Measurements from ENCODE around the gene ADRA2B. TPM values are rescaled to one million over a fixed set of nuclear protein-coding genes. Genes with fewer than 3 reads are reported as not detected.

ADRA2B gene
- total RNA-seq, 1 experiment from 2014 or later: 2.7 TPM

DNA sequence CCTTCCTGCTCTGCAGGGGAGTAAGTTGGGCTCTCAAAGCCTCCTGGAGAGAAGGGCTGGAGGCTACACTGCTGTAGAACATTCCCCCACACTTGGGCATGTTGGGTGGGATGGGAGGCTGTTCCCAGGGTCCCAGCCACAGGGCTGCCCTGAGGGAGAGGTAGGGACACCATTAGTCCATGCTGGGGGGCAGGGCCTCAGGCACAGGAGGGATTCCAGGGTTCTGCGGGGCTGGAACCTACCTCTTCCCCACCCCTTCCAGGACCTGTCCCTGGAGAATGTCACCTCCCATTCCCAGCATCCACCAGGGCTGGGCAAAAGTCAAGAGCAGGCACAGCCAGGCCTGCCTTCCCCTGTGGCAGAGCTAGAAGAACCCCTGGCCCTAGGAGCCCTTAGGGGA lies 6.9 kb upstream of the ADRA2B start:
- H3K27me3 Mint-ChIP-seq (ENCODE audit: low read depth): peaks cover 49% of the 10 kb centered on the region
- Histone ChIP-seq H3K9ac (ENCODE audit: extremely low read depth, insufficient read length, low read length) (no peak overlapping the region), H3K23me2 (ENCODE audit: insufficient read length, low read depth, low read length, poor library complexity, severe bottlenecking) (no peaks in the 10 kb centered on the region), H3K79me2 (ENCODE audit: insufficient read depth, low read length) (no peaks in the 10 kb centered on the region), H2AK5ac (ENCODE audit: insufficient read length, low read length) (no peak overlapping the region), H4K91ac (ENCODE audit: insufficient read length, low read depth, low read length) (no peak overlapping the region), H2BK15ac (ENCODE audit: low read depth, low read length) (no peak overlapping the region), H3K23ac (ENCODE audit: insufficient read length, low read depth, low read length) (no peak overlapping the region), H2BK5ac (ENCODE audit: insufficient read length, low read length) (no peak overlapping the region), H4K5ac (ENCODE audit: insufficient read length, low read depth, low read length) (no peak overlapping the region), H3T11ph (ENCODE audit: low read length) (no peak overlapping the region), H3K4me1 (ENCODE audit: insufficient read depth, low read length) (no peaks in the 10 kb centered on the region), H3K79me1 (ENCODE audit: insufficient read depth, low read depth, low read length, poor library complexity, severe bottlenecking) (no peaks in the 10 kb centered on the region), H2BK12ac (ENCODE audit: insufficient read length, low read depth, low read length) (no peak overlapping the region), H3K4ac (ENCODE audit: low read depth, low read length) (no peak overlapping the region), H3K18ac (ENCODE audit: insufficient read length, low read depth, low read length) (no peak overlapping the region), H3K9me3 (ENCODE audit: control insufficient read depth, low read depth, low read length) (no peaks in the 10 kb centered on the region), H2BK120ac (ENCODE audit: low read depth, low read length, poor library complexity, severe bottlenecking) (no peak overlapping the region), H3K14ac (ENCODE audit: insufficient read depth, low read length) (no peak overlapping the region), H3K4me2 (ENCODE audit: insufficient read depth, insufficient read length, low read length) (no peak overlapping the region), H2BK20ac (ENCODE audit: low read depth, low read length, poor library complexity, severe bottlenecking) (no peak overlapping the region), H2AFZ (ENCODE audit: low read length) (no peak overlapping the region), H4K8ac (replicated peaks; ENCODE audit: insufficient read length, low read depth, low read length) (no peak overlapping the region), H3K56ac (ENCODE audit: insufficient read length, low read depth, low read length) (no peak overlapping the region), H3K27me3 (ENCODE audit: insufficient read depth, low read length) (no peaks in the 10 kb centered on the region; the same call in 1 of the 2 replicates), H4K20me1 (ENCODE audit: control insufficient read depth, insufficient read depth, insufficient read length) (no peaks in the 10 kb centered on the region), H3K27ac (ENCODE audit: insufficient read length, low read depth, low read length) (no peak overlapping the region)
- peaks cover 8 to 10% of the 10 kb centered on the region in 2 experiments for H3K4me1 Mint-ChIP-seq
- no peak for DNase-seq
- no peak overlapping the region for H3K27ac Mint-ChIP-seq
- WGBS (ENCODE audit: extremely low coverage, insufficient read length, low lambda C conversion rate): no CpG with 5 or more reads among the region's 1 CpG
- no peaks in the 10 kb centered on the region for H3K9me3 Mint-ChIP-seq
- no peaks in the 10 kb centered on the region; a peak in 1 of 7 replicates for H3K36me3 Mint-ChIP-seq (ENCODE audit: insufficient read depth in 1 of 3, low read depth in 3 of 3)
- TF ChIP-seq, protein P1, sequence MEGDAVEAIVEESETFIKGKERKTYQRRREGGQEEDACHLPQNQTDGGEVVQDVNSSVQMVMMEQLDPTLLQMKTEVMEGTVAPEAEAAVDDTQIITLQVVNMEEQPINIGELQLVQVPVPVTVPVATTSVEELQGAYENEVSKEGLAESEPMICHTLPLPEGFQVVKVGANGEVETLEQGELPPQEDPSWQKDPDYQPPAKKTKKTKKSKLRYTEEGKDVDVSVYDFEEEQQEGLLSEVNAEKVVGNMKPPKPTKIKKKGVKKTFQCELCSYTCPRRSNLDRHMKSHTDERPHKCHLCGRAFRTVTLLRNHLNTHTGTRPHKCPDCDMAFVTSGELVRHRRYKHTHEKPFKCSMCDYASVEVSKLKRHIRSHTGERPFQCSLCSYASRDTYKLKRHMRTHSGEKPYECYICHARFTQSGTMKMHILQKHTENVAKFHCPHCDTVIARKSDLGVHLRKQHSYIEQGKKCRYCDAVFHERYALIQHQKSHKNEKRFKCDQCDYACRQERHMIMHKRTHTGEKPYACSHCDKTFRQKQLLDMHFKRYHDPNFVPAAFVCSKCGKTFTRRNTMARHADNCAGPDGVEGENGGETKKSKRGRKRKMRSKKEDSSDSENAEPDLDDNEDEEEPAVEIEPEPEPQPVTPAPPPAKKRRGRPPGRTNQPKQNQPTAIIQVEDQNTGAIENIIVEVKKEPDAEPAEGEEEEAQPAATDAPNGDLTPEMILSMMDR (conservative IDR thresholded peaks at IDR 0.05): no peak
- H3K4me3 Mint-ChIP-seq: no peak overlapping the region

All from H9 (cell line).